Measurements from ENCODE around the gene NEU2.

The NEU2 gene

GRCh38 chr2:233003658-233004555 lies 28.6 kb upstream of the NEU2 start:
- no peak overlapping the region for H3K4me3 ChIP-seq (ENCODE audit: low read depth, low read length)
- DNase-seq (ENCODE audit: low read depth), result no peak
- no peak for TF ChIP-seq CTCF (conservative IDR thresholded peaks at IDR 0.05; ENCODE audit: low read depth, low read length)

- no peak for TF ChIP-seq CTCF (conservative IDR thresholded peaks at IDR 0.05; ENCODE audit: low read depth, low read length)
- H3K4me3 ChIP-seq (ENCODE audit: low read depth, low read length), result no peak overlapping the region
- DNase-seq (ENCODE audit: low read depth), result no peak
Measured at GRCh38 chr2:233005096-233005495, 27.4 kb upstream of the NEU2 start.

- H3K4me3 ChIP-seq (ENCODE audit: low read depth, low read length), result no peak overlapping the region
- TF ChIP-seq CTCF (conservative IDR thresholded peaks at IDR 0.05; ENCODE audit: low read depth, low read length), result no peak
- no peak for DNase-seq (ENCODE audit: low read depth)
Measured at GRCh38 chr2:233006648-233007047, 25.8 kb upstream of the NEU2 start.

- DNase-seq (ENCODE audit: low read depth), result no peak
- no peak for TF ChIP-seq CTCF (conservative IDR thresholded peaks at IDR 0.05; ENCODE audit: low read depth, low read length)
Measured at GRCh38 chr2:233007270-233007669, 25.2 kb upstream of the NEU2 start.

GRCh38 chr2:233007739-233008138 lies 24.7 kb upstream of the NEU2 start:
- DNase-seq (ENCODE audit: low read depth), result no peak
- H3K4me3 ChIP-seq (ENCODE audit: low read depth, low read length), result no peak overlapping the region
- no peak for TF ChIP-seq CTCF (conservative IDR thresholded peaks at IDR 0.05; ENCODE audit: low read depth, low read length)

More at GRCh38 chr2:233007270-233007669, 25.2 kb upstream of the NEU2 start:
- no peak overlapping the region for H3K4me3 ChIP-seq (ENCODE audit: low read depth, low read length)

- no peak overlapping the region for H3K4me3 ChIP-seq (ENCODE audit: low read depth, low read length)
- DNase-seq (ENCODE audit: low read depth), result no peak
Measured at GRCh38 chr2:233009661-233010060, 22.8 kb upstream of the NEU2 start.

More at GRCh38 chr2:233009661-233010060, 22.8 kb upstream of the NEU2 start:
- no peak for TF ChIP-seq CTCF (conservative IDR thresholded peaks at IDR 0.05; ENCODE audit: low read depth, low read length)

Measured in choroid plexus epithelial cell (primary cell).